Neural progenitor cell (in vitro differentiated cells): ENCODE data around the gene LPP.

Experiments used
- CTCF ChIP-seq: fragments of 200-600 bp; sonication (generic); IDR thresholded peaks from 2 replicates; pipeline ENCODE4 v1.5.1; 2017; ENCODE audit warnings: antibody characterized with exemption, mild to moderate bottlenecking
- EZH2 ChIP-seq: fragments of 200-600 bp; sonication (generic); IDR thresholded peaks from 2 replicates; pipeline ENCODE4 v1.6.1; 2017; ENCODE audit warnings: antibody characterized with exemption, mild to moderate bottlenecking, moderate library complexity

GRCh38 chr3:188417271-188417696, 263.3 kb downstream of the LPP start:
- TF ChIP-seq EZH2: no peak
- TF ChIP-seq CTCF: no peak
